ENCODE measurements around the gene THEMIS. TPM values are rescaled to one million over a fixed set of nuclear protein-coding genes. Genes with fewer than 3 reads are reported as not detected.

THEMIS gene
- polyA plus RNA-seq, 1 donor from 2014 or later: not detected

DNA sequence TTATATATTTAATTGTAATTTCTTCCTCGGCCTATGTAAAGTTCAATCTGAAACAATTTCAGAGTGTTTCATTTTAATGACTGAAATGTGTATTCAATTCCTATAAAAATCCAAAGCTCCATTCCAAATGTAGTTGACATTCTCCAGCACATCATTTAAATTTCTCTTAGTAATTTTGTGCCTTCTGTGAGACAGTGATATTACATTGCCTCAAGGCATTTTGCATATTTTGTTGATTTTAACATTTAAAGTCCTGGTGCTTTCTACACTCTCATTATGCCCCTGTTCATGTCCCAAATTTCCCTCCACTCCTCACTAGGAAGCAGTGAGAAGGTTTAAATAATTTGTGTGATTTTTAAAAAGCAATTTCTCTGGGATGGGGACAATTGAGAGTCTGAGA lies 34.1 kb upstream of the THEMIS start:
- Histone ChIP-seq H4K20me1 (ENCODE audit: insufficient read depth) (no peaks in the 10 kb centered on the region), H2AFZ (ENCODE audit: low read depth, low read length) (no peak overlapping the region), H3K79me2 (replicated peaks; ENCODE audit: insufficient read depth, low read length) (no peaks in the 10 kb centered on the region), H3K9ac (ENCODE audit: low read length) (no peak overlapping the region), H3K9me3 (ENCODE audit: low read length) (no peaks in the 10 kb centered on the region), H3K4me2 (ENCODE audit: low read length) (no peak overlapping the region), H3F3A (ENCODE audit: insufficient read depth, low read length, poor library complexity, severe bottlenecking) (no peaks in the 10 kb centered on the region), H3K9me2 (ENCODE audit: insufficient read depth, low read length) (no peaks in the 10 kb centered on the region), H3K27me3 (ENCODE audit: insufficient read depth, low read depth, low read length) (no peaks in the 10 kb centered on the region), H3K36me3 (ENCODE audit: insufficient read depth, low read length) (no peaks in the 10 kb centered on the region), H3K27ac (ENCODE audit: low read length) (no peak overlapping the region), H3K4me3 (ENCODE audit: low read length) (no peak overlapping the region)
- TF ChIP-seq EP300 (conservative IDR thresholded peaks at IDR 0.05; ENCODE audit: poor library complexity, severe bottlenecking) (no peak), RAD21 (conservative IDR thresholded peaks at IDR 0.05) (no peak), MXI1 (conservative IDR thresholded peaks at IDR 0.05; ENCODE audit: poor library complexity, severe bottlenecking) (no peak), POLR2AphosphoS5 (IDR thresholded peaks at IDR 0.05) (no peak), TAF1 (IDR thresholded peaks at IDR 0.05; ENCODE audit: low read depth) (no peak), EZH2 (IDR thresholded peaks at IDR 0.05; ENCODE audit: borderline replicate concordance, insufficient read depth, low read length, poor library complexity, severe bottlenecking) (no peak), SMC3 (conservative IDR thresholded peaks at IDR 0.05; ENCODE audit: poor library complexity) (no peak)
- TF ChIP-seq, protein P1, sequence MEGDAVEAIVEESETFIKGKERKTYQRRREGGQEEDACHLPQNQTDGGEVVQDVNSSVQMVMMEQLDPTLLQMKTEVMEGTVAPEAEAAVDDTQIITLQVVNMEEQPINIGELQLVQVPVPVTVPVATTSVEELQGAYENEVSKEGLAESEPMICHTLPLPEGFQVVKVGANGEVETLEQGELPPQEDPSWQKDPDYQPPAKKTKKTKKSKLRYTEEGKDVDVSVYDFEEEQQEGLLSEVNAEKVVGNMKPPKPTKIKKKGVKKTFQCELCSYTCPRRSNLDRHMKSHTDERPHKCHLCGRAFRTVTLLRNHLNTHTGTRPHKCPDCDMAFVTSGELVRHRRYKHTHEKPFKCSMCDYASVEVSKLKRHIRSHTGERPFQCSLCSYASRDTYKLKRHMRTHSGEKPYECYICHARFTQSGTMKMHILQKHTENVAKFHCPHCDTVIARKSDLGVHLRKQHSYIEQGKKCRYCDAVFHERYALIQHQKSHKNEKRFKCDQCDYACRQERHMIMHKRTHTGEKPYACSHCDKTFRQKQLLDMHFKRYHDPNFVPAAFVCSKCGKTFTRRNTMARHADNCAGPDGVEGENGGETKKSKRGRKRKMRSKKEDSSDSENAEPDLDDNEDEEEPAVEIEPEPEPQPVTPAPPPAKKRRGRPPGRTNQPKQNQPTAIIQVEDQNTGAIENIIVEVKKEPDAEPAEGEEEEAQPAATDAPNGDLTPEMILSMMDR (IDR thresholded peaks at IDR 0.05; ENCODE audit: poor library complexity, severe bottlenecking): no peak
- TF ChIP-seq, protein P2, sequence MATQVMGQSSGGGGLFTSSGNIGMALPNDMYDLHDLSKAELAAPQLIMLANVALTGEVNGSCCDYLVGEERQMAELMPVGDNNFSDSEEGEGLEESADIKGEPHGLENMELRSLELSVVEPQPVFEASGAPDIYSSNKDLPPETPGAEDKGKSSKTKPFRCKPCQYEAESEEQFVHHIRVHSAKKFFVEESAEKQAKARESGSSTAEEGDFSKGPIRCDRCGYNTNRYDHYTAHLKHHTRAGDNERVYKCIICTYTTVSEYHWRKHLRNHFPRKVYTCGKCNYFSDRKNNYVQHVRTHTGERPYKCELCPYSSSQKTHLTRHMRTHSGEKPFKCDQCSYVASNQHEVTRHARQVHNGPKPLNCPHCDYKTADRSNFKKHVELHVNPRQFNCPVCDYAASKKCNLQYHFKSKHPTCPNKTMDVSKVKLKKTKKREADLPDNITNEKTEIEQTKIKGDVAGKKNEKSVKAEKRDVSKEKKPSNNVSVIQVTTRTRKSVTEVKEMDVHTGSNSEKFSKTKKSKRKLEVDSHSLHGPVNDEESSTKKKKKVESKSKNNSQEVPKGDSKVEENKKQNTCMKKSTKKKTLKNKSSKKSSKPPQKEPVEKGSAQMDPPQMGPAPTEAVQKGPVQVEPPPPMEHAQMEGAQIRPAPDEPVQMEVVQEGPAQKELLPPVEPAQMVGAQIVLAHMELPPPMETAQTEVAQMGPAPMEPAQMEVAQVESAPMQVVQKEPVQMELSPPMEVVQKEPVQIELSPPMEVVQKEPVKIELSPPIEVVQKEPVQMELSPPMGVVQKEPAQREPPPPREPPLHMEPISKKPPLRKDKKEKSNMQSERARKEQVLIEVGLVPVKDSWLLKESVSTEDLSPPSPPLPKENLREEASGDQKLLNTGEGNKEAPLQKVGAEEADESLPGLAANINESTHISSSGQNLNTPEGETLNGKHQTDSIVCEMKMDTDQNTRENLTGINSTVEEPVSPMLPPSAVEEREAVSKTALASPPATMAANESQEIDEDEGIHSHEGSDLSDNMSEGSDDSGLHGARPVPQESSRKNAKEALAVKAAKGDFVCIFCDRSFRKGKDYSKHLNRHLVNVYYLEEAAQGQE (IDR thresholded peaks at IDR 0.05; ENCODE audit: borderline replicate concordance): no peak

DNA sequence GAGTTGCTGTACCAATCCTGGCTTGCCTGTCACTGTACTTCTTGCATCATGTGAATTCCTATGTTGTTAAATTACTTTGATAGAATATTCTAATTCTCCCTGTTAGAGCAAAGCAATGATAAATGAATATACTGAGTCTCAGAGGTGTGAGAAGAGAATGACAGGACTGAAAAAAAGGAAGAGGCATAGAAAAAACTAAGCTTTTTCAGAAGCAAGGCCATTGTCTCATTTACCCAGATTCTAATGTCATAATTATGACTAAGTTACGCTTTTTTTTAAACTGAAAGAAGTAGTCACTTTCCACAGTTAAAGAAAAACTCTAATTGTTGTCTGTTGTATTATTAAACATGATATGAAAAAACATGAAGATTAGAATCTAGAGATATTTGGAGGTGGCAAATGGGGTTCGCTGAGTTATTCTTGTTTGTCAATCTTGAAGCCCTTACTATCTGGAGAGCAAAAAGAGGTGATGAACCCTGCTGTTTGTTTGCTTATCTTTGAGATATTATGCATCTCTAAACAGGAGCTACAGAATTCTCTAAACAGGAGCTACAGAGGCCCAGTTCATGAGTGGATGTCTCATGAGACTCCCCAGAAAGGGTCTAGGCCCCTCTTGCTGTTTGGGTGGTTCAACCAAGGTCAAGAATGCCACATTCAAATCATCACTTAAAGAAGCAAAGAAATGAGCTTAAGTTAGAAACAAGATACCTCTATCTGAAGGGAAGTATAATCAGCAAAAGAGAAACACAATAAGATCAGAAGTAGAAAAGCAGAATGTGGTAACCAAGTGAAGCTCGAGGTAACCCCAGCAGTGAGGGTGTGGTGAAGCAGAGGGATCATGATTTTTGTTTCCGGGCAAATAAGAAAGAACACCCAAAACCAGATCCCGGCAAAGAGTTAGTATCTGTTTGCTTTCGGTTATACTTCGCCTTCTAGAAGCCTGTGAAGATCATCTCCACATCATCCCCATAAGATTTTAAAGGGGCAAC lies 33.3 kb upstream of the THEMIS start:
- Histone ChIP-seq H3K27ac (ENCODE audit: low read length) (no peak overlapping the region), H3K4me3 (ENCODE audit: low read length) (no peak overlapping the region), H3K36me3 (ENCODE audit: insufficient read depth, low read length) (no peaks in the 10 kb centered on the region), H3K27me3 (ENCODE audit: insufficient read depth, low read depth, low read length) (no peaks in the 10 kb centered on the region), H4K20me1 (ENCODE audit: insufficient read depth) (no peaks in the 10 kb centered on the region), H3K79me2 (replicated peaks; ENCODE audit: insufficient read depth, low read length) (no peaks in the 10 kb centered on the region), H3F3A (ENCODE audit: insufficient read depth, low read length, poor library complexity, severe bottlenecking) (no peaks in the 10 kb centered on the region), H3K9ac (ENCODE audit: low read length) (no peak overlapping the region), H3K4me2 (ENCODE audit: low read length) (no peak overlapping the region), H3K9me3 (ENCODE audit: low read length) (no peaks in the 10 kb centered on the region), H3K9me2 (ENCODE audit: insufficient read depth, low read length) (no peaks in the 10 kb centered on the region), H2AFZ (ENCODE audit: low read depth, low read length) (no peak overlapping the region)
- TF ChIP-seq MXI1 (conservative IDR thresholded peaks at IDR 0.05; ENCODE audit: poor library complexity, severe bottlenecking): no peak
- TF ChIP-seq RAD21 (conservative IDR thresholded peaks at IDR 0.05): no peak
- TF ChIP-seq SMC3 (conservative IDR thresholded peaks at IDR 0.05; ENCODE audit: poor library complexity): no peak
- TF ChIP-seq TAF1 (IDR thresholded peaks at IDR 0.05; ENCODE audit: low read depth): no peak
- TF ChIP-seq, protein P2 (IDR thresholded peaks at IDR 0.05; ENCODE audit: borderline replicate concordance): no peak
- TF ChIP-seq, protein P1 (IDR thresholded peaks at IDR 0.05; ENCODE audit: poor library complexity, severe bottlenecking): no peak
- no peak for TF ChIP-seq EP300 (conservative IDR thresholded peaks at IDR 0.05; ENCODE audit: poor library complexity, severe bottlenecking)
- TF ChIP-seq EZH2 (IDR thresholded peaks at IDR 0.05; ENCODE audit: borderline replicate concordance, insufficient read depth, low read length, poor library complexity, severe bottlenecking): no peak
- no peak for TF ChIP-seq POLR2AphosphoS5 (IDR thresholded peaks at IDR 0.05)

Data from neural cell (in vitro differentiated cells).